Measurements from ENCODE around the gene HOXD1.

HOXD1 gene

GRCh38 chr2:176149939-176150583 is 38.4 kb upstream of the HOXD1 start:
- no peaks in the 10 kb centered on the region for H3K36me3 ChIP-seq (ENCODE audit: low read length)
- no peak overlapping the region for H2AFZ ChIP-seq (ENCODE audit: low read depth, low read length, severe bottlenecking)
- H3K27ac ChIP-seq (ENCODE audit: low read depth, low read length) = no peak overlapping the region
- no peaks in the 10 kb centered on the region for H3K9me2 ChIP-seq (replicated peaks; ENCODE audit: insufficient read depth, low read length)
- H3K9ac ChIP-seq (ENCODE audit: low read length) = no peak overlapping the region
- no peaks in the 10 kb centered on the region for H3F3A ChIP-seq (ENCODE audit: insufficient read depth)
- no peak overlapping the region for H3K4me2 ChIP-seq (ENCODE audit: low read depth, low read length, poor library complexity, severe bottlenecking)
- no peaks in the 10 kb centered on the region for H3K27me3 ChIP-seq (ENCODE audit: low read length)
- H4K20me1 ChIP-seq (ENCODE audit: low read depth, low read length) = no peaks in the 10 kb centered on the region
- TF ChIP-seq, protein P1, sequence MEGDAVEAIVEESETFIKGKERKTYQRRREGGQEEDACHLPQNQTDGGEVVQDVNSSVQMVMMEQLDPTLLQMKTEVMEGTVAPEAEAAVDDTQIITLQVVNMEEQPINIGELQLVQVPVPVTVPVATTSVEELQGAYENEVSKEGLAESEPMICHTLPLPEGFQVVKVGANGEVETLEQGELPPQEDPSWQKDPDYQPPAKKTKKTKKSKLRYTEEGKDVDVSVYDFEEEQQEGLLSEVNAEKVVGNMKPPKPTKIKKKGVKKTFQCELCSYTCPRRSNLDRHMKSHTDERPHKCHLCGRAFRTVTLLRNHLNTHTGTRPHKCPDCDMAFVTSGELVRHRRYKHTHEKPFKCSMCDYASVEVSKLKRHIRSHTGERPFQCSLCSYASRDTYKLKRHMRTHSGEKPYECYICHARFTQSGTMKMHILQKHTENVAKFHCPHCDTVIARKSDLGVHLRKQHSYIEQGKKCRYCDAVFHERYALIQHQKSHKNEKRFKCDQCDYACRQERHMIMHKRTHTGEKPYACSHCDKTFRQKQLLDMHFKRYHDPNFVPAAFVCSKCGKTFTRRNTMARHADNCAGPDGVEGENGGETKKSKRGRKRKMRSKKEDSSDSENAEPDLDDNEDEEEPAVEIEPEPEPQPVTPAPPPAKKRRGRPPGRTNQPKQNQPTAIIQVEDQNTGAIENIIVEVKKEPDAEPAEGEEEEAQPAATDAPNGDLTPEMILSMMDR (IDR thresholded peaks at IDR 0.05; ENCODE audit: insufficient read depth, low read length, poor library complexity, severe bottlenecking) = no peak
- TF ChIP-seq EZH2phosphoT487 (conservative IDR thresholded peaks at IDR 0.05; ENCODE audit: low read length) = no peak
- no peaks in the 10 kb centered on the region for H3K79me2 ChIP-seq (ENCODE audit: insufficient read depth, low read length)
- H3K4me3 ChIP-seq (ENCODE audit: insufficient read depth, low read length, poor library complexity, severe bottlenecking) = no peak overlapping the region
- no peaks in the 10 kb centered on the region for H3K9me3 ChIP-seq (ENCODE audit: insufficient read depth, low read length)

- H3K79me2 ChIP-seq (ENCODE audit: insufficient read depth, low read length) = no peaks in the 10 kb centered on the region
- H3K9me2 ChIP-seq (replicated peaks; ENCODE audit: insufficient read depth, low read length) = no peaks in the 10 kb centered on the region
- H3K9me3 ChIP-seq (ENCODE audit: insufficient read depth, low read length) = no peaks in the 10 kb centered on the region
- no peak overlapping the region for H3K4me2 ChIP-seq (ENCODE audit: low read depth, low read length, poor library complexity, severe bottlenecking)
- no peaks in the 10 kb centered on the region for H3K27me3 ChIP-seq (ENCODE audit: low read length)
- no peak overlapping the region for H2AFZ ChIP-seq (ENCODE audit: low read depth, low read length, severe bottlenecking)
- TF ChIP-seq, protein P1 (IDR thresholded peaks at IDR 0.05; ENCODE audit: insufficient read depth, low read length, poor library complexity, severe bottlenecking) = no peak
- TF ChIP-seq EZH2phosphoT487 (conservative IDR thresholded peaks at IDR 0.05; ENCODE audit: low read length) = no peak
- no peak overlapping the region for H3K27ac ChIP-seq (ENCODE audit: low read depth, low read length)
- no peak overlapping the region for H3K4me3 ChIP-seq (ENCODE audit: insufficient read depth, low read length, poor library complexity, severe bottlenecking)
- H3K9ac ChIP-seq (ENCODE audit: low read length) = no peak overlapping the region
- no peaks in the 10 kb centered on the region for H3K36me3 ChIP-seq (ENCODE audit: low read length)
- no peaks in the 10 kb centered on the region for H3F3A ChIP-seq (ENCODE audit: insufficient read depth)
- H4K20me1 ChIP-seq (ENCODE audit: low read depth, low read length) = no peaks in the 10 kb centered on the region
Measured at GRCh38 chr2:176150584-176151441, 37.7 kb upstream of the HOXD1 start.

DNA sequence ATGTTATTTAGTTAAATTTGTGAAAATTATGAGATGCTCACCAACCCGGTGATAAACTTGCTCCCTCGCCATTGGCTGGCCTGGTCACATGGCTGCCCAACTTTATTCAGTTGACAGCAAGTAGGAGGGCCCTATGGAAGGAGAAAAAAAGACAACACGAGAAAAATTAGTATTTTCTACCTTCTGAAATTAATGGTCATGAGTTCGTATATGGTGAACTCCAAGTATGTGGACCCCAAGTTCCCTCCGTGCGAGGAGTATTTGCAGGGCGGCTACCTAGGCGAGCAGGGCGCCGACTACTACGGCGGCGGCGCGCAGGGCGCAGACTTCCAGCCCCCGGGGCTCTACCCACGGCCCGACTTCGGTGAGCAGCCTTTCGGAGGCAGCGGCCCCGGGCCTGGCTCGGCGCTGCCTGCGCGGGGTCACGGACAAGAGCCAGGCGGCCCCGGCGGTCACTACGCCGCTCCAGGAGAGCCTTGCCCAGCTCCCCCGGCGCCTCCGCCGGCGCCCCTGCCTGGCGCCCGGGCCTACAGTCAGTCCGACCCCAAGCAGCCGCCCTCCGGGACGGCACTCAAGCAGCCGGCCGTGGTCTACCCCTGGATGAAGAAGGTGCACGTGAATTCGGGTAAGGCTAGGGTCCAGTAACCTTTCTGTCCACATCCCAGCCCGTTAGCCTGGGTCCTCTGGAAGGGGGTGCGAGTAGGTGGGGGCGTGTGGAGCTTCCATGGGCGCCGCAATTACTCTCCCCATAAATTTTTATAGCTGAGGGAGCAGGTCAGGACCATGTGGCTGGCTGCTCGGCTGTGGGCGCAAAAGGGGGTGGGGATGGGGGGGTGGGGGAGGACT is 36.8 kb upstream of the HOXD1 start, which contains the start of gene HOXD4:
TSS of gene HOXD4 (plus strand) at position 109 of the 846 bp plus-strand sequence. CDS start at position 193, 84 bp downstream.
- TF ChIP-seq, protein P1 (IDR thresholded peaks at IDR 0.05; ENCODE audit: insufficient read depth, low read length, poor library complexity, severe bottlenecking) = no peak
- no peak for TF ChIP-seq EZH2phosphoT487 (conservative IDR thresholded peaks at IDR 0.05; ENCODE audit: low read length)
- no peaks in the 10 kb centered on the region for H3K36me3 ChIP-seq (ENCODE audit: low read length)
- no peak within 1 kb of the TSS for H3K4me3 ChIP-seq (ENCODE audit: insufficient read depth, low read length, poor library complexity, severe bottlenecking)
- H4K20me1 ChIP-seq (ENCODE audit: low read depth, low read length) = no peaks in the 10 kb centered on the region
- no peak within 1 kb of the TSS for H3K4me2 ChIP-seq (ENCODE audit: low read depth, low read length, poor library complexity, severe bottlenecking)
- no peak within 1 kb of the TSS for H2AFZ ChIP-seq (ENCODE audit: low read depth, low read length, severe bottlenecking)
- no peaks in the 10 kb centered on the region for H3F3A ChIP-seq (ENCODE audit: insufficient read depth)
- H3K9me3 ChIP-seq (ENCODE audit: insufficient read depth, low read length) = no peaks in the 10 kb centered on the region
- no peak within 1 kb of the TSS for H3K27ac ChIP-seq (ENCODE audit: low read depth, low read length)
- no peaks in the 10 kb centered on the region for H3K27me3 ChIP-seq (ENCODE audit: low read length)
- no peak within 1 kb of the TSS for H3K9ac ChIP-seq (ENCODE audit: low read length)
- H3K79me2 ChIP-seq (ENCODE audit: insufficient read depth, low read length) = no peaks in the 10 kb centered on the region
- no peaks in the 10 kb centered on the region for H3K9me2 ChIP-seq (replicated peaks; ENCODE audit: insufficient read depth, low read length)

All from SU-DHL-6 (cell line).